Neural cell (in vitro differentiated cells): ENCODE measurements around the gene CIC. TPM values are rescaled to one million over a fixed set of nuclear protein-coding genes. Genes with fewer than 3 reads are reported as not detected.

Experiments
- H2AFZ ChIP-seq: fragments of 200-600, 300-800 bp; sonication (generic), shearing (Covaris generic); 2 replicates; pipeline ENCODE4 v1.6.0; 2014; ENCODE audit warnings: low read depth, mild to moderate bottlenecking, antibody characterized with exemption, low read length, moderate library complexity
- H3F3A ChIP-seq: fragments of 200-600 bp; shearing (Covaris generic); 2 replicates; pipeline ENCODE4 v1.6.1; 2016; ENCODE audit warnings: mild to moderate bottlenecking, moderate library complexity, mixed read lengths, antibody characterized with exemption, low read length; ENCODE audit not compliant: insufficient read depth, poor library complexity, severe bottlenecking
- H3K27ac ChIP-seq: fragments of 200-600, 300-800 bp; sonication (generic), shearing (Covaris generic); 2 replicates; pipeline ENCODE4 v1.5.1; 2014; ENCODE audit warnings: mild to moderate bottlenecking, low read length, moderate library complexity
- H3K27me3 ChIP-seq: fragments of 300-800, 200-600 bp; sonication (generic), shearing (Covaris generic); 2 replicates; pipeline ENCODE4 v1.6.0; 2014; ENCODE audit warnings: mild to moderate bottlenecking, low read depth, low read length, moderate library complexity; ENCODE audit not compliant: insufficient read depth
- H3K36me3 ChIP-seq: fragments of 300-800, 200-600 bp; sonication (generic), shearing (Covaris generic); 2 replicates; pipeline ENCODE4 v1.5.1; 2014; ENCODE audit warnings: mild to moderate bottlenecking, antibody characterized with exemption, low read length, moderate library complexity; ENCODE audit not compliant: insufficient read depth
- H3K4me2 ChIP-seq: fragments of 300-800, 200-600 bp; sonication (generic), shearing (Covaris generic); 2 replicates; pipeline ENCODE4 v1.6.0; 2014; ENCODE audit warnings: mild to moderate bottlenecking, low read length
- H3K4me3 ChIP-seq: fragments of 300-800, 200-600 bp; sonication (generic), shearing (Covaris generic); 2 replicates; pipeline ENCODE4 v1.5.1; 2014; ENCODE audit warnings: mild to moderate bottlenecking, low read length, moderate library complexity
- H3K79me2 ChIP-seq: fragments of 200-600 bp; shearing (Covaris generic); replicated peaks from 2 replicates; pipeline ENCODE4 v1.6.0; 2014; ENCODE audit warnings: mild to moderate bottlenecking, low read length, moderate library complexity; ENCODE audit not compliant: insufficient read depth
- H3K9ac ChIP-seq: fragments of 300-800, 200-600 bp; sonication (generic), shearing (Covaris generic); 2 replicates; pipeline ENCODE4 v1.6.1; 2016; ENCODE audit warnings: mild to moderate bottlenecking, low read length, mixed read lengths
- H3K9me2 ChIP-seq: fragments of 200-600 bp; shearing (Covaris generic); 2 replicates; pipeline ENCODE4 v1.6.1; 2016; ENCODE audit warnings: mild to moderate bottlenecking, low read length, mixed read lengths; ENCODE audit not compliant: insufficient read depth
- H3K9me3 ChIP-seq: fragments of 200-600, 300-800 bp; sonication (generic), shearing (Covaris generic); 2 replicates; pipeline ENCODE4 v1.6.1; 2016; ENCODE audit warnings: mild to moderate bottlenecking, mixed run types, low read length, moderate library complexity, mixed read lengths
- H4K20me1 ChIP-seq: fragments of 200-600 bp; shearing (Covaris generic); 2 replicates; pipeline ENCODE4 v1.6.1; 2016; ENCODE audit warnings: mild to moderate bottlenecking, mixed run types; ENCODE audit not compliant: insufficient read depth
- CTCF ChIP-seq: fragments of 450-650 bp; IDR thresholded peaks from 2 replicates; pipeline ENCODE4 v1.5.1; 2014; ENCODE audit warnings: antibody characterized with exemption, mild to moderate bottlenecking, moderate library complexity; ENCODE audit not compliant: poor library complexity, severe bottlenecking
- EP300 ChIP-seq: fragments of 450-650 bp; conservative IDR thresholded peaks from 2 replicates; pipeline ENCODE4 v1.6.1; 2014; ENCODE audit warnings: antibody characterized with exemption, mild to moderate bottlenecking, moderate library complexity; ENCODE audit not compliant: poor library complexity, severe bottlenecking
- EZH2 ChIP-seq: fragments of 200-600, 300-800 bp; shearing (Covaris generic), sonication (generic); IDR thresholded peaks from 2 replicates; pipeline ENCODE4 v1.6.1; 2014; ENCODE audit warnings: antibody characterized with exemption, low read length, borderline replicate concordance, mild to moderate bottlenecking; ENCODE audit not compliant: insufficient read depth, poor library complexity, severe bottlenecking
- MXI1 ChIP-seq: fragments of 450-650 bp; conservative IDR thresholded peaks from 2 replicates; pipeline ENCODE4 v1.6.1; 2014; ENCODE audit warnings: antibody characterized with exemption, mild to moderate bottlenecking; ENCODE audit not compliant: poor library complexity, severe bottlenecking
- POLR2AphosphoS5 ChIP-seq: IDR thresholded peaks from 2 replicates; pipeline ENCODE4 v1.6.1; 2012
- RAD21 ChIP-seq: fragments of 450-650 bp; conservative IDR thresholded peaks from 2 replicates; pipeline ENCODE4 v1.6.1; 2014; ENCODE audit warnings: antibody characterized with exemption, mild to moderate bottlenecking, moderate library complexity
- SMC3 ChIP-seq: fragments of 450-650 bp; conservative IDR thresholded peaks from 2 replicates; pipeline ENCODE4 v1.6.1; 2014; ENCODE audit warnings: antibody characterized with exemption, mild to moderate bottlenecking, moderate library complexity; ENCODE audit not compliant: poor library complexity
- TAF1 ChIP-seq: IDR thresholded peaks from 2 replicates; pipeline ENCODE4 v1.6.1; 2012; ENCODE audit warnings: low read depth
- polyA plus RNA-seq: library from polyadenylated mRNA; depleted of rRNA; stranded (reverse); fragments of >200 nt; gene quantifications from 2 replicates; pipeline ENCODE4 v1.2.3, GENCODE V29; 2014
- TF ChIP-seq, protein P1 (sequence below): IDR thresholded peaks from 2 replicates; pipeline ENCODE4 v1.6.1; 2012; ENCODE audit warnings: borderline replicate concordance

Gene CIC
- polyA plus RNA-seq, 1 donor from 2014 or later, result 10.8 TPM

DNA sequence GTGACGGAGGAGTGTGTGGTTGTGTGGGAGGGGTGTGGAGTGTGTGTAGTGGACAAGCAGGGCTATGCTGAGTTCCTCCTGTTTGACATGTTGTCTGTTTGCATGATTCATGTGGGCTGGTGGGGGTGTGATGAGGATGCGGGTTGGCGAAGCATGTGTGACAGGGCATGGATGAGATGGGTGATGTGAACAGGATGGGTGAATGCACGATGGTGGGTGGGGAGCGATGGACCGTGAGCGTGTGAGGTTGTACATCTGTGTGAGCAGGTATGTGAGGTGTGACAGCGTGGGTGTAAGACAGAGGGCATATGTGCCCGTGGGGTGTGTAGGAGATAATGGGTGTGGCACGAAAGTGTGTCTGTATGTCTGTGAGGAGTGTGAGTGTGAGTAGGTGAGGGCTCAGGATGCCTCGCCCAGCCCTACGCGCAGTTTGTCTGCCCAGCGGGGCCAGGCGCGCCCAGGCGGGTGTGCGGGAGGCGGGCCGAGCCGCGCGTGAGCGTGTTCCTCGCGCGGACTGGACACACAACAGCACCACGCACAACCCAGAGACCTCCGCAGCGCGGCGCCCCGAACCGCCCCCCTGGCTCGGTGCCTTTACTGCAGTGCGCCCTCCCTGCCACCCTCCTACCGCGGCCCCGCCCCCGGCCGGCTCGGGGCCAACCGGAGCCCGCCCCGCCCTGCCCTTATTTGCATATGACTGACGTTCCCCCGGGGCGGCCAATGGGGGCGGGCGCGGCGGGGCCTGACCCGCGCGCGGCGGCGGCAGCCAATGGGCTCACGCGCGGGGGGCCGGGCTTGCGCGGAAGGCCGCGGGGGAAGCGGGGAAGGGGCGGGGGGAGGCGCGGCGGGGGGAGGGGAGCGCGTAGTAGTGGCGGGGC, 14.4 kb downstream of the CIC start:
- Histone ChIP-seq H3K36me3 (no peaks in the 10 kb centered on the region), H3K4me2 (peak overlapping the region; percentile 99), H2AFZ (no peak overlapping the region), H3K4me3 (peak overlapping the region; percentile 91), H4K20me1 (peaks cover 10% of the 10 kb centered on the region), H3K9me3 (no peaks in the 10 kb centered on the region), H3K27me3 (no peaks in the 10 kb centered on the region), H3K9me2 (no peaks in the 10 kb centered on the region), H3K27ac (peak overlapping the region; percentile 99), H3F3A (no peaks in the 10 kb centered on the region), H3K79me2 (peaks cover 32% of the 10 kb centered on the region), H3K9ac (peak overlapping the region; percentile 95)
- TF ChIP-seq MXI1 (peak; percentile 53), TAF1 (peak; percentile 53), CTCF (peak; percentile 53), RAD21 (peak; percentile 47), EZH2 (no peak), SMC3 (no peak), EP300 (peak; percentile 22), POLR2AphosphoS5 (peak; percentile 85)
- TF ChIP-seq, protein P1, sequence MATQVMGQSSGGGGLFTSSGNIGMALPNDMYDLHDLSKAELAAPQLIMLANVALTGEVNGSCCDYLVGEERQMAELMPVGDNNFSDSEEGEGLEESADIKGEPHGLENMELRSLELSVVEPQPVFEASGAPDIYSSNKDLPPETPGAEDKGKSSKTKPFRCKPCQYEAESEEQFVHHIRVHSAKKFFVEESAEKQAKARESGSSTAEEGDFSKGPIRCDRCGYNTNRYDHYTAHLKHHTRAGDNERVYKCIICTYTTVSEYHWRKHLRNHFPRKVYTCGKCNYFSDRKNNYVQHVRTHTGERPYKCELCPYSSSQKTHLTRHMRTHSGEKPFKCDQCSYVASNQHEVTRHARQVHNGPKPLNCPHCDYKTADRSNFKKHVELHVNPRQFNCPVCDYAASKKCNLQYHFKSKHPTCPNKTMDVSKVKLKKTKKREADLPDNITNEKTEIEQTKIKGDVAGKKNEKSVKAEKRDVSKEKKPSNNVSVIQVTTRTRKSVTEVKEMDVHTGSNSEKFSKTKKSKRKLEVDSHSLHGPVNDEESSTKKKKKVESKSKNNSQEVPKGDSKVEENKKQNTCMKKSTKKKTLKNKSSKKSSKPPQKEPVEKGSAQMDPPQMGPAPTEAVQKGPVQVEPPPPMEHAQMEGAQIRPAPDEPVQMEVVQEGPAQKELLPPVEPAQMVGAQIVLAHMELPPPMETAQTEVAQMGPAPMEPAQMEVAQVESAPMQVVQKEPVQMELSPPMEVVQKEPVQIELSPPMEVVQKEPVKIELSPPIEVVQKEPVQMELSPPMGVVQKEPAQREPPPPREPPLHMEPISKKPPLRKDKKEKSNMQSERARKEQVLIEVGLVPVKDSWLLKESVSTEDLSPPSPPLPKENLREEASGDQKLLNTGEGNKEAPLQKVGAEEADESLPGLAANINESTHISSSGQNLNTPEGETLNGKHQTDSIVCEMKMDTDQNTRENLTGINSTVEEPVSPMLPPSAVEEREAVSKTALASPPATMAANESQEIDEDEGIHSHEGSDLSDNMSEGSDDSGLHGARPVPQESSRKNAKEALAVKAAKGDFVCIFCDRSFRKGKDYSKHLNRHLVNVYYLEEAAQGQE, result peak; percentile 66

DNA sequence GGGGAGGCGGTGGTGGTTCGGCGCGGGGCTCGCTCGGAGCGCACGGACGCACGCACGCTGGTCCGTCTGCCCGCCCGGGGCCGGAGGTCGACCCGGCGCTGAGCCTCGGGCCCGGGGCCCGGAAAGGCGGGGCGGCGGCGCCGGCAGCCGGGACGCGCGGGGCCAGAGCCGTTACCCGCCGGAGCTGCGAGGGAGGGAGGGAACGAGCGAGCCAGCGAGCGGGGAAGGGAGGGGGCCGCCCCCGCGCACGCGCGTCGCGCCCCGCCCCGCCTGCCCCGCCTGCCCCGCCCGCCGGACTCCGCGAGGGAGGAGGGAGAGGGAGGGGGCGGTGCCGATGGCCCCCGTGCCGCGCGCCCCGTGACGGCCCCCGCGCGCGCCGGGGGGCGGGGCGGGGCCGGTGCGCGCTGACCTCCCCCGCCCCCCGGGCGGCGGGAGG, 15.0 kb downstream of the CIC start:
- Histone ChIP-seq H3K27ac (peak overlapping the region; percentile 51), H3K4me2 (no peak overlapping the region), H3K9me2 (no peaks in the 10 kb centered on the region), H4K20me1 (peaks cover 10% of the 10 kb centered on the region), H3K9me3 (no peaks in the 10 kb centered on the region), H2AFZ (no peak overlapping the region), H3K79me2 (peaks cover 32% of the 10 kb centered on the region), H3K4me3 (no peak overlapping the region), H3K36me3 (no peaks in the 10 kb centered on the region), H3F3A (no peaks in the 10 kb centered on the region), H3K9ac (peak overlapping the region; percentile 65), H3K27me3 (no peaks in the 10 kb centered on the region)
- TF ChIP-seq POLR2AphosphoS5, result peak; percentile 11
- TF ChIP-seq EZH2, result no peak
- TF ChIP-seq TAF1, result no peak
